GM23338 (cell line): ENCODE measurements around the gene OPRL1. TPM values are rescaled to one million over a fixed set of nuclear protein-coding genes. Genes with fewer than 3 reads are reported as not detected.

Experiments
- ATAC-seq: fragments of 200-7000 bp; cut with Tn5 transposase; 3 replicates; pipeline ENCODE4 v1.9.1; 2020
- DNase-seq: peaks from one replicate; pipeline ENCODE4 v3.0.0-alpha.2; 2015; ENCODE audit warnings: low spot score
- H2AFZ ChIP-seq: fragments of 200-600 bp; sonication (generic); 2 replicates; pipeline ENCODE4 v1.8.0; 2016; ENCODE audit warnings: antibody characterized with exemption, mild to moderate bottlenecking, moderate library complexity
- H3F3A ChIP-seq: fragments of 200-600 bp; sonication (generic); replicated peaks from 2 replicates; pipeline ENCODE4 v1.8.0; 2017; ENCODE audit warnings: antibody characterized with exemption, mixed run types, low read depth
- H3K27ac ChIP-seq: fragments of 200-600 bp; sonication (generic); 2 replicates; pipeline ENCODE4 v1.6.1; 2016; ENCODE audit warnings: low read depth
- H3K27me3 ChIP-seq: fragments of 200-600 bp; sonication (generic); 2 replicates; pipeline ENCODE4 v1.8.0; 2016; ENCODE audit warnings: mild to moderate bottlenecking, mixed run types, moderate library complexity; ENCODE audit not compliant: insufficient read depth
- H3K36me3 ChIP-seq: fragments of 200-600 bp; sonication (generic); 2 replicates; pipeline ENCODE4 v1.8.0; 2016; ENCODE audit warnings: mild to moderate bottlenecking; ENCODE audit not compliant: insufficient read depth
- H3K4me1 ChIP-seq: fragments of 200-600 bp; sonication (generic); 2 replicates; pipeline ENCODE4 v1.8.0; 2016; ENCODE audit warnings: mild to moderate bottlenecking, moderate library complexity; ENCODE audit not compliant: insufficient read depth
- H3K4me2 ChIP-seq: fragments of 200-600 bp; sonication (generic); 2 replicates; pipeline ENCODE4 v1.7.1; 2017; ENCODE audit warnings: mixed run types
- H3K4me3 ChIP-seq: fragments of 200-600 bp; sonication (generic); 2 replicates; pipeline ENCODE4 v1.6.1; 2016; ENCODE audit warnings: mixed run types
- H3K79me2 ChIP-seq: fragments of 200-600 bp; sonication (generic); replicated peaks from 2 replicates; pipeline ENCODE4 v1.8.0; 2017; ENCODE audit warnings: mild to moderate bottlenecking; ENCODE audit not compliant: insufficient read depth
- H3K9me2 ChIP-seq: fragments of 200-600 bp; sonication (generic); 2 replicates; pipeline ENCODE4 v1.8.0; 2017; ENCODE audit not compliant: insufficient read depth
- H4K20me1 ChIP-seq: fragments of 200-600 bp; sonication (generic); replicated peaks from 2 replicates; pipeline ENCODE4 v1.8.0; 2017; ENCODE audit warnings: mild to moderate bottlenecking; ENCODE audit not compliant: insufficient read depth
- H3K27ac Mint-ChIP-seq: 2 replicates; pipeline ENCODE4 v1.8.0; 2020; ENCODE audit warnings: inconsistent platforms, mild to moderate bottlenecking, moderate library complexity, mixed read lengths
- H3K27me3 Mint-ChIP-seq: 3 replicates; pipeline ENCODE4 v1.8.0; 2022; ENCODE audit warnings: low read depth, mild to moderate bottlenecking, moderate library complexity, mixed read lengths, inconsistent platforms; ENCODE audit not compliant: insufficient read depth, poor library complexity
- H3K36me3 Mint-ChIP-seq: 3 replicates; pipeline ENCODE4 v1.8.0; 2021; ENCODE audit warnings: low read depth, mild to moderate bottlenecking, inconsistent platforms, moderate library complexity, mixed read lengths
- H3K4me1 Mint-ChIP-seq: 3 replicates; pipeline ENCODE4 v1.8.0; 2020; ENCODE audit warnings: mild to moderate bottlenecking, inconsistent platforms, mixed read lengths
- H3K4me3 Mint-ChIP-seq: 3 replicates; pipeline ENCODE4 v1.8.0; 2021; ENCODE audit warnings: moderate library complexity, mild to moderate bottlenecking, inconsistent platforms, mixed read lengths
- H3K9me3 Mint-ChIP-seq: 3 replicates; pipeline ENCODE4 v1.8.0; 2020; ENCODE audit warnings: moderate library complexity, mild to moderate bottlenecking, inconsistent platforms, mixed read lengths
- CREB1 ChIP-seq: fragments of 250-450 bp; sonication (Bioruptor Pico); IDR thresholded peaks from 2 replicates; pipeline ENCODE4 v1.5.0; 2020; ENCODE audit warnings: low read depth, mild to moderate bottlenecking, moderate library complexity
- CTCF ChIP-seq, 2 experiments: fragments of 200-600 bp in 1 of 2; sonication (generic) in 1 of 2; conservative IDR thresholded peaks; 2 replicates each; pipeline versions ENCODE4 v1.5.1 to v1.6.1; 2016 to 2017; ENCODE audit warnings: antibody characterized with exemption in 2 of 2, low read depth in 2 of 2, mild to moderate bottlenecking in 2 of 2, moderate library complexity in 1 of 2
- EZH2 ChIP-seq: fragments of 200-600 bp; sonication (generic); IDR thresholded peaks from one replicate; pipeline ENCODE4 v1.8.0; 2017; ENCODE audit warnings: antibody characterized with exemption, mild to moderate bottlenecking, low read depth; ENCODE audit not compliant: unreplicated experiment
- EZH2phosphoT487 ChIP-seq: fragments of 200-600 bp; sonication (generic); IDR thresholded peaks from one replicate; pipeline ENCODE4 v1.8.1; 2018; ENCODE audit warnings: antibody characterized with exemption; ENCODE audit not compliant: unreplicated experiment
- JUNB ChIP-seq: IDR thresholded peaks from one replicate; pipeline ENCODE4 v1.6.1; 2016; ENCODE audit warnings: antibody characterized with exemption; ENCODE audit not compliant: unreplicated experiment
- REST ChIP-seq: IDR thresholded peaks from one replicate; pipeline ENCODE4 v1.6.1; 2018; ENCODE audit warnings: antibody characterized with exemption; ENCODE audit not compliant: unreplicated experiment
- STAT1 ChIP-seq: IDR thresholded peaks from one replicate; pipeline ENCODE4 v1.6.1; 2016; ENCODE audit warnings: antibody characterized with exemption; ENCODE audit not compliant: unreplicated experiment
- ZNF114 ChIP-seq: fragments of 250-450 bp; sonication (Bioruptor Pico); IDR thresholded peaks from 2 replicates; pipeline ENCODE4 v1.5.0; 2020; ENCODE audit warnings: mild to moderate bottlenecking, moderate library complexity
- ZNF462 ChIP-seq: fragments of 250-450 bp; sonication (Bioruptor Pico); IDR thresholded peaks from 2 replicates; pipeline ENCODE4 v1.5.0; 2020; ENCODE audit warnings: mild to moderate bottlenecking, moderate library complexity
- polyA plus RNA-seq: library from polyadenylated mRNA; unstranded; fragments of >200 nt; fragmentation: Nextera tagmentation; extraction: Ambion mirVana; gene quantifications from 2 replicates; pipeline ENCODE4 v1.2.1, GENCODE V29; 2016
- total RNA-seq: library from RNA; depleted of rRNA; stranded (reverse); fragments of >200 nt; shearing (Covaris generic); gene quantifications from 2 replicates; pipeline ENCODE4 v1.2.3, GENCODE V29; 2014

Gene OPRL1
- total and polyA plus RNA-seq, 2 experiments from 2014 or later, result 0.27 to 1.1 TPM

- no peak for TF ChIP-seq REST
Measured at GRCh38 chr20:64113444-64113775, 33.5 kb downstream of the OPRL1 start (continued).

GRCh38 chr20:64113796-64114355 is 34.0 kb downstream of the OPRL1 start:
- no peaks in the 10 kb centered on the region for H3K9me2 ChIP-seq
- TF ChIP-seq CREB1 (CRISPR knock-in tag), result no peak
- TF ChIP-seq JUNB, result no peak
- TF ChIP-seq STAT1, result no peak
- TF ChIP-seq EZH2phosphoT487, result no peak
- TF ChIP-seq ZNF114 (CRISPR knock-in tag), result no peak
- TF ChIP-seq CTCF (conservative IDR thresholded peaks at IDR 0.05; ENCODE audit: low read depth in 2 of 2), result no peak
- TF ChIP-seq ZNF462 (CRISPR knock-in tag), result no peak
- TF ChIP-seq EZH2, result no peak
- no peaks in the 10 kb centered on the region for H3K79me2 ChIP-seq
- Mint-ChIP-seq H3K36me3 (no peaks in the 10 kb centered on the region), H3K9me3 (no peaks in the 10 kb centered on the region), H3K27ac (no peak overlapping the region), H3K4me3 (no peak overlapping the region), H3K27me3 (peaks cover 4% of the 10 kb centered on the region), H3K4me1 (no peaks in the 10 kb centered on the region)
- H4K20me1 ChIP-seq, result no peaks in the 10 kb centered on the region
- no peaks in the 10 kb centered on the region for H3K36me3 ChIP-seq
- ATAC-seq, result no peak
- H3K27me3 ChIP-seq, result no peaks in the 10 kb centered on the region
- no peaks in the 10 kb centered on the region for H3K4me1 ChIP-seq
- peak; percentile 0 for DNase-seq
- H2AFZ ChIP-seq, result no peak overlapping the region
- H3F3A ChIP-seq, result no peaks in the 10 kb centered on the region
- H3K27ac ChIP-seq, result no peak overlapping the region
- H3K4me3 ChIP-seq, result no peak overlapping the region
- H3K4me2 ChIP-seq, result no peak overlapping the region
